Central memory CD8-positive, alpha-beta T cell (primary cell): ENCODE data around the gene KRTAP5-9.
"Not testable (repeated sequence)": the region's sequence is repeated elsewhere in the genome, so short reads cannot be mapped to it uniquely, and the experiment has no call there.

Experiments used
- ATAC-seq: fragments of 150-1000 bp; cut with Tn5 transposase; replicated peaks from 2 replicates; pipeline ENCODE4 v1.10.0; 2022; ENCODE audit warnings: mild to moderate bottlenecking, moderate FRiP score, moderate number of reproducible peaks; ENCODE audit not compliant: poor library complexity, severe bottlenecking; ENCODE audit errors: extremely low read depth
- DNase-seq, 2 donors: peaks; one replicate each; pipeline ENCODE4 v3.0.0; 2021; ENCODE audit warnings: low spot score in 2 of 2
- H3K27ac Mint-ChIP-seq: one replicate; pipeline ENCODE4 v1.8.0; 2022; ENCODE audit warnings: low read depth, mild to moderate bottlenecking, moderate library complexity, mixed read lengths
- H3K27me3 Mint-ChIP-seq: one replicate; pipeline ENCODE4 v1.8.0; 2022; ENCODE audit warnings: mixed read lengths
- H3K36me3 Mint-ChIP-seq: one replicate; pipeline ENCODE4 v1.8.0; 2022; ENCODE audit warnings: mild to moderate bottlenecking, moderate library complexity, mixed read lengths; ENCODE audit not compliant: insufficient read depth
- H3K4me1 Mint-ChIP-seq: one replicate; pipeline ENCODE4 v1.8.0; 2022; ENCODE audit warnings: mixed read lengths
- H3K4me3 Mint-ChIP-seq: one replicate; pipeline ENCODE4 v1.8.0; 2022; ENCODE audit warnings: mild to moderate bottlenecking, moderate library complexity, mixed read lengths
- H3K9me3 Mint-ChIP-seq: one replicate; pipeline ENCODE4 v1.8.0; 2022; ENCODE audit warnings: mixed read lengths

KRTAP5-9 gene

DNA sequence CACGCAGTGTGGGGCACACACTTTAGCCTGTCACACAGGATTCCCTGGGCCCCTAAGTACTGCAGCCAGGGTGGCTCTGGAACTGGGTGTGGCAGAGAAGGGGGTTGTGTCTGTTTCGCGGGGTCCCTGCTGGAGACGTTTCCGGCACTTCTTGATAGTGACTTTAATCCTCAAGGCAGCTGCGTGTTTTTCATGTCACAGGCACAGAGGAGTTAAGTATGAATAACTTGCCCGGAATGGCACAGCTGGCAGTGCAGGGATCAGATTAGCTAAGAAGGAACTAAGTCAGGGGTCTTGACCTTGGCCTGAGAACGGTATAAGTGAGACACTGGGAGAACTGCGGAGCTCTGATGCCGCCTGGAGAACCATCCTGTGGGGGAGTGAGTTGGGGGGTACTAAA, 28.7 kb upstream of the KRTAP5-9 start:
- ATAC-seq = no peak
- no peaks in the 10 kb centered on the region for H3K4me1 Mint-ChIP-seq
- no peak overlapping the region for H3K27ac Mint-ChIP-seq
- no peak for DNase-seq
- H3K36me3 Mint-ChIP-seq = no peaks in the 10 kb centered on the region
- no peaks in the 10 kb centered on the region for H3K27me3 Mint-ChIP-seq
- H3K9me3 Mint-ChIP-seq = peaks cover 9% of the 10 kb centered on the region
- H3K4me3 Mint-ChIP-seq = no peak overlapping the region

DNA sequence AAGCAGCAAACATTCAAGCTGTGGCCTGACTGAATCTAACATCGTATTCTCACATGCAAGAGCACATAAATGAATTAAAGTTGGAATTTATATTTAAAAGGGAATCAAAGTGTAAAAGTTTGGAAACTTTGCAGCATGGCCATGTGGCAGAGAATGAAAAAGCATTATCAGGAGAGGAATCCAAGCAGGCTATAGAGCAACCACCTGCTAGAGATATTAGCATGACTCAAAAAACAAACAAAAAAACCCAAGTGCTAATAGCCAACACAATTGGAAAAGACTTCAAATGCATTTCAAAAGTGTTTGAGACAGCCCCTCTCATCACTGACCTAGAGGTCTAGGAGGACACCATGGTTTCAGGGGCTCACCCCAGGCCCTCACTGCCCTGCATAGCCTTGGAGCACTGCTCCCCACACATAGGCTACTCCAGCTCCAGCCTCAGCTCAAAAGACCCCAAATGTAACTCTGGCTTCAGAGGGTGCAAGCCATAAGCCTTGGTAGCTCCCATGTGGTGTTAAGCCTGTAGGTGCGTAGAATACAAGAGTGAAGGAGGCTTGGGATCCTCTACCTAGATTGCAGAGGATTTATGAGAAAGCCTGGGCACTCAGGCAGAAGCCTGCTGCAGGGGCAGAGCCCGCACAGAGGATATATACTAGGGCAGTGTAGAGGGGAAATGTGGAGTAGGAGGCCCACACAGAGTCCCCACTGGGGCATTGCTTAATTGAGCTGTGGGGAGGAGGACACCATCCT, 22.9 kb upstream of the KRTAP5-9 start:
- DNase-seq (no peak), ATAC-seq (no peak)
- Mint-ChIP-seq H3K36me3 (no peaks in the 10 kb centered on the region), H3K4me1 (no peaks in the 10 kb centered on the region), H3K27ac (no peak overlapping the region), H3K27me3 (peaks cover 27% of the 10 kb centered on the region), H3K4me3 (no peak overlapping the region), H3K9me3 (peaks cover 9% of the 10 kb centered on the region)

DNA sequence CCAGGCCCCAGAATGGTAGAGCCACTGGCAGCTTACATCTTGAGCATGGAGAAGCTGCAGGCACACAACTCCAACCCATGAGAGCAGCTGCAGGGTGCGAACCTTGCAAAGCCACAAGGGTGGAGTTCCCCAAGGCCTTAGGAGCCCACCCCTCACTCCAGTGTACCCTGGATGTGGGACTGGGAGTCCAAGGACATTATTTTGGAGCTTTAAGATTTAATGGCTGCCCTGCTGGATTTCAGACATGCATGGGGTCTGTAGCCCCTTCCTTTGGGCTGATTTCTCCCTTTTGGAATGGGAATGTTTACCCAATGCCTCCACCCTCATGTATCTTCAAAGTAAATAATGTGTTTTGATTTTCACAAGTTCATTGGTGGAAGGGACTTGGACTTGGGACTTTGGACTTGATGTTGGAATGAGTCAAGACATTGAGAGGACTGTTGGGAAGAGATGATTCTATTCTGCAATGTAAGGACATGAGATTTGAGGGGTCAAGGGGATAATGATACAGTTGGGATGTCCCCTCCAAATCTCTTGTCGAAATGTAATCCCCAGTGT, 22.2 kb upstream of the KRTAP5-9 start:
- Mint-ChIP-seq H3K4me1 (no peaks in the 10 kb centered on the region), H3K4me3 (no peak overlapping the region), H3K9me3 (peaks cover 7% of the 10 kb centered on the region), H3K36me3 (no peaks in the 10 kb centered on the region), H3K27me3 (peaks cover 27% of the 10 kb centered on the region), H3K27ac (no peak overlapping the region)
- no peak for ATAC-seq
- no peak for DNase-seq

DNA sequence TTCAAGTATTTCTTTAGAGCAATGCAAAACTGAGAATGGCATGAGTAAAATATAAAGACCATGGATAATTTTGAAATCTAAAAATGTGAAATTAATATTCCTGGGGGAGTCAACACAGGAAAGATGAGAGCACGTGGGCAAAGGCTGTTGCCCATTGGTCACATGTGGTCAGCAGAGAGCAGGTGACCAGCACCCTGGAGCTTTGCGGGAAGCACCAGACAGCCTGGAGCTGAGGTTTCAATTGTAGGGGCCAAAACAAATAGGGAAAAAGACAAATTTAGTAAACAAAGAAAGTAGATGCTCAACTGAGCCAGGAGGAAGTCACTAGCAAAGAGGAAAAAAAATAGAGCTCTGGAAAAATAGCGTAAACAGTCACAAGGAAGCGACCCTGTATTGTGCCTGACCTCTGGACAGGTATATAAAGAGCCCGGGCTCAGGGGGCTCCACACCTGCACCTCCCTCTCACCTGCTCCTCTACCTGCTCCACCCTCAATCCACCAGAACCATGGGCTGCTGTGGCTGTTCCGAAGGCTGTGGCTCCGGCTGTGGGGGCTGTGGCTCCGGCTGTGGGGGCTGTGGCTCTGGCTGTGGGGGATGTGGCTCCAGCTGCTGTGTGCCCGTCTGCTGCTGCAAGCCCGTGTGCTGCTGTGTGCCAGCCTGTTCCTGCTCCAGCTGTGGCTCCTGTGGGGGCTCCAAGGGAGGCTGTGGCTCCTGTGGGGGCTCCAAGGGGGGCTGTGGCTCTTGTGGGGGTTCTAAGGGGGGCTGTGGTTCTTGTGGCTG, 21.2 kb upstream of the KRTAP5-9 start, which contains the start of gene KRTAP5-7:
Gene KRTAP5-7, plus strand, starts transcription at position 472 of the 780 bp plus-strand sequence. Its CDS starts 34 bp downstream, at position 506.
- H3K27ac Mint-ChIP-seq, H3K4me1 Mint-ChIP-seq, H3K4me3 Mint-ChIP-seq, H3K9me3 Mint-ChIP-seq, ATAC-seq, DNase-seq, H3K36me3 Mint-ChIP-seq: not testable (repeated sequence)
- peaks cover 27% of the 10 kb centered on the region for H3K27me3 Mint-ChIP-seq

DNA sequence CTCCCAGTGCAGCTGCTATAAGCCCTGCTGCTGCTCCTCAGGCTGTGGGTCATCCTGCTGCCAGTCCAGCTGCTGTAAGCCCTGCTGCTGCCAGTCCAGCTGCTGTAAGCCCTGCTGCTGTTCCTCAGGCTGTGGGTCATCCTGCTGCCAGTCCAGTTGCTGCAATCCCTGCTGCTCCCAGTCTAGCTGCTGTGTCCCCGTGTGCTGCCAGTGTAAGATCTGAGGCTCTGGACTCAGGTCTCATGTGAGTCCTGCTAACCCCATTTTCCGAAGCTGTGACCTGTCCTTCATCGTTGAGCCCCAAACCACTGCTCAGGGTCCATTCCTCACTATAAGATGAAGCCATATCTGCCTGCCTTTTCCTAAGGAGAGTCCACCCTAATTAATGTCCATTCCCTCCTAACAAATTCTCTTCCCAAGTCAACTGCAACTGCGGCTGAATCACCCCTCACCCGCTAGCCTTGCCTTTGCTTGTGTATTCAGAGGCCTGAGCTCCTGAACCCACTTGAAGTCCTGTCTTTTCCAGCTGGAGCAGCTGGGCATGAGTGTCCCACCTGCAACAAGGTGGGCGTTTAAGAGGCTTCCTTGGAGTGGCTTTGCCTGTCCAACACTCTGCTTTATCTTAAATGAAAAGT, 20.5 kb upstream of the KRTAP5-9 start:
- ATAC-seq = no peak
- Mint-ChIP-seq H3K4me3 (no peak overlapping the region), H3K27ac (no peak overlapping the region), H3K4me1 (no peaks in the 10 kb centered on the region), H3K27me3 (peaks cover 27% of the 10 kb centered on the region), H3K9me3 (no peaks in the 10 kb centered on the region), H3K36me3 (no peaks in the 10 kb centered on the region)
- DNase-seq = no peak

DNA sequence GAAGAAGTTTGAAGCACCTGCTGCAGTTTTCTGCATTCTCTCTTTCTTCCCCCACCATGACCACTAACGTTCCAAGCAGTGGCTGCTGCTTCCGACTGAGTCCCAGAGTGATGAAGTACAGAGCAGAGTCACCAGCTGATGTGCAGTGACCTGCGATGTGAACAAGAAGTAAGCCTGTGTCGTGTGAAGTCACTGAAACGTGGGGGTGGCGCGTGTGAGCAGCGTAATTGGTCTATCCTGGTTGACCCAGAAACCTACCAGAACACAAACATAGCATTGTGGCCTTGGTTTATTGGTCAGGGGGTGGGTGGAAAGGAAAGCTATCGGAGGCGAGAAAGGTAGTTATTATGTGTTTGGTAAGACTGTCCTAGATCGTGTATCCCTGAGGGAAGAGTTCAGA, 17.6 kb upstream of the KRTAP5-9 start:
- Mint-ChIP-seq H3K27ac (no peak overlapping the region), H3K9me3 (no peaks in the 10 kb centered on the region), H3K27me3 (peaks cover 28% of the 10 kb centered on the region), H3K4me1 (no peaks in the 10 kb centered on the region), H3K36me3 (no peaks in the 10 kb centered on the region), H3K4me3 (no peak overlapping the region)
- DNase-seq (no peak), ATAC-seq (no peak)

DNA sequence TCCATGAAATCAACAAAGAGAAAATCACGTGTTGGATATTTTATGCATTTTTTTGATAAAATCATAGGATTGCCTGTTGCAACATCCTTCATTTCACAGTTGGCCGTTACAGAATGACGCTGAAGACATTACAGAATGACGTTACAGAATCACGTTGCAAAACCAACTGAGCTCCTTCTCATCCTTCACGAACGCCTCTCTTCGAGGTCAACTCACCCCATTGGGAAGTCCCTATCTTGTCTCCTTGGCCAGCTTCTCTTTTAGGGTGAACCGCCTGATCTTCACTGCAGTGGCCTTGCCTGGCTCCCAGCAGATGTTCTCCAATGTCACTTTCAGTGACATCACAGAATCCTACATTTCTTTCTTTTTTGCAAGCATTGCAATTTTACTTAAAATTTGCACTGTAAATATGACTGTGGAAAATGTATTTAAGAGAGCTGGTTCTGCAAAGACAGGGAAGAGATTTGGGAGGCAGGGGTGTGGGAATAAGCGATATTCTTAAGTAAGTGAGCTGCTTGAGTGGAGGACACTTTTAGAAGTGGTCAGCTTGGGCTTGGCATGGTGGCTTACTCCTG, 16.1 kb upstream of the KRTAP5-9 start:
- no peaks in the 10 kb centered on the region for H3K9me3 Mint-ChIP-seq
- no peaks in the 10 kb centered on the region for H3K36me3 Mint-ChIP-seq
- H3K4me1 Mint-ChIP-seq = no peaks in the 10 kb centered on the region
- ATAC-seq (no peak), DNase-seq (no peak)
- H3K27me3 Mint-ChIP-seq = peaks cover 32% of the 10 kb centered on the region
- no peak overlapping the region for H3K4me3 Mint-ChIP-seq
- no peak overlapping the region for H3K27ac Mint-ChIP-seq

DNA sequence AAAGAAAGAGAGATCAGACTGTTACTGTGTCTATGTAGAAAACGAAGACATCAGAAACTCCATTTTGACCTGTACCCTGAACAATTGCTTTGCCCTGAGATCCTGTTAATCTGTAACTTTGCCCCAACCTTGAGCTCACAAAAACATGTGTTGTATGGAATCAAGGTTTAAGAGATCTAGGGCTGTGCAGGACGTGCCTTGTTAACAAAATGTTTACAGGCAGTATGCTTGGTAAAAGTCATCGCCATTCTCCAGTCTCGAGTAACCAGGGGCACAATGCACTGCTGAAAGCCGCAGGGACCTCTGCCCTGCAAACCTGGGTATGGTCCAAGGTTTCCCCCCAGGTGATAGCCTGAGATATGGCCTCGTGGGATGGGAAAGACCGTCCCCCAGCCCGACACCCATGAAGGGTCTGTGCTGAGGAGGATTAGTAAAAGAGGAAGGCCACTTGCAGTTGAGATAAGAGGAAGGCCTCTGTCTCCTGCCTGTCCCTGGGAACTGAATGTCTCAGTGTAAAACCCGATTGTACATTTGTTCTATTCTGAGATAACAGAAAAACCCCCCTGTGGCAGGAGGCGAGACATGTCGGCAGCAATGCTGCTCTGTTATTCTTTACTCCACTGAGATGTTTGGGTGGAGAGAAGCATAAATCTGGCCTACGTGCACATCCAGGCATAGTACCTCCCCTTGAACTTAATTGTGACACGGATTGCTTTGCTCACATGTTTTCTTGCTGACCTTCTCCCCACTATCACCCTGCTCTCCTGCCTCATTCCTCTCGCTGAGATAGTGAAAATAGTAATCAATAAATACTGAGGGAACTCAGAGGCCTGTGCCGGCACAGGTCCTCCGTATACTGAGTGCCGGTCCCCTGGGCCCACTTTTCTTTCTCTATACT, 13.3 kb upstream of the KRTAP5-9 start:
- H3K27me3 Mint-ChIP-seq = peaks cover 36% of the 10 kb centered on the region

DNA sequence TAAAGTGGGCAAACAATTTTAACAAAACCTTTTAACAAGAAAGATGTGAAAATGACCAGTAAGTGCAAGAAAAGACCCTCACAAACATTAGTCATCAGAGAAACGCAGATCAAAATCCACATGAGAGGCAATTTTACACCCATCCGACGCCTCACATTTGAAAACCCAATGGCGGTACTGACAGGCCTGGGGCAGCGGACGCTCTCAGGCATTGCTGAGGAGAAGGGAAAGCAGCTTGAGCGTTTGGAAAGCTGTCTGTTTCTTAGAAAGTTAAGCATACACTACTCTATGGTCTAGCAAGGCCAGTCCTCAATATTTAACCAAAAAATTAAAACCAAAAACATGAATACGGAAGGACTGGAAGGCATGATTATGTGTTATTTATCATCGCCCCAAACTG, 12.4 kb upstream of the KRTAP5-9 start:
- no peak overlapping the region for H3K4me3 Mint-ChIP-seq

More for the DNA sequence above, 13.3 kb upstream of the KRTAP5-9 start:
- H3K36me3 Mint-ChIP-seq, DNase-seq, H3K4me3 Mint-ChIP-seq, ATAC-seq, H3K4me1 Mint-ChIP-seq, H3K27ac Mint-ChIP-seq, H3K9me3 Mint-ChIP-seq: not testable (repeated sequence)

DNA sequence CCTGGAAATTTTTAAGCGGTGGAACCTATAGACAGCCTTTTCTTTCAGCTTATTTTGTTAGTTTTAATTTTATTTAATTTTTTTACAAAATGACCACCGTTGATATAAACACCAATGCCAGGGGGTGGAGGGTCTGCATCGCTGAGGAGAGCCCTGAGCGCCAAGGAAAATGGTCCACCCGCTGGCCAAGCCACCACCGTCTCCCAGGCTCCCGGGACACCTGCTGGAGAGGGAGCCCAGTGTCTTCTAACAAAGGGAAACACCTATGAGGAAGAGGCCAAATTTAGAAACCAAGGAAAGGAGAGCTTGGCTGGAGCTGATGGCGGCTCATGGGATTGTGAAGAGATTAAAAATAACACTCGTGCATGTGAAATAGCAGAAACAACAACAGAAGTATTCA, 10.7 kb upstream of the KRTAP5-9 start:
- Mint-ChIP-seq H3K9me3 (peaks cover 11% of the 10 kb centered on the region), H3K36me3 (no peaks in the 10 kb centered on the region)

More for the DNA sequence above, 12.4 kb upstream of the KRTAP5-9 start:
- ATAC-seq = no peak
- no peaks in the 10 kb centered on the region for H3K4me1 Mint-ChIP-seq
- peaks cover 42% of the 10 kb centered on the region for H3K27me3 Mint-ChIP-seq
- peaks cover 4% of the 10 kb centered on the region for H3K9me3 Mint-ChIP-seq
- H3K27ac Mint-ChIP-seq = no peak overlapping the region
- no peak for DNase-seq
- no peaks in the 10 kb centered on the region for H3K36me3 Mint-ChIP-seq

DNA sequence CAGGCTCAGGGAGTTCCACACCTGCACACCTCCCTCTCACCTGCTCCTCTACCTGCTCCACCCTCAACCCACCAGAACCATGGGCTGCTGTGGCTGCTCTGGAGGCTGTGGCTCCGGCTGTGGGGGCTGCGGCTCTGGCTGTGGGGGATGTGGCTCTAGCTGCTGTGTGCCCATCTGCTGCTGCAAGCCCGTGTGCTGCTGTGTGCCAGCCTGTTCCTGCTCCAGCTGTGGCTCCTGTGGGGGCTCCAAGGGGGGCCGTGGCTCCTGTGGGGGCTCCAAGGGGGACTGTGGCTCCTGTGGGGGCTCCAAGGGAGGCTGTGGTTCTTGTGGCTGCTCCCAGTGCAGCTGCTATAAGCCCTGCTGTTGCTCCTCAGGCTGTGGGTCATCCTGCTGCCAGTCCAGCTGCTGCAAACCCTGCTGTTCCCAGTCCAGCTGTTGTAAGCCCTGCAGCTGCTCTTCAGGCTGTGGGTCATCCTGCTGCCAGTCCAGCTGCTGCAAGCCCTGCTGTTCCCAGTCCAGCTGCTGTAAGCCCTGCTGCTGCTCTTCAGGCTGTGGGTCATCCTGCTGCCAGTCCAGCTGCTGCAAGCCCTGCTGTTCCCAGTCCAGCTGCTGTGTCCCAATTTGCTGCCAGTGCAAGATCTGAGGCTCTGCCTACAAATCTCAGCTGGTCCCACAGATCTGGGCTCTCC, 10.1 kb upstream of the KRTAP5-9 start, which contains the start of gene KRTAP5-8:
Gene KRTAP5-8, plus strand, starts transcription at position 49 of the 689 bp plus-strand sequence. Its CDS starts 31 bp downstream, at position 80.
- ATAC-seq, H3K4me3 Mint-ChIP-seq, H3K27ac Mint-ChIP-seq, DNase-seq, H3K36me3 Mint-ChIP-seq, H3K4me1 Mint-ChIP-seq: not testable (repeated sequence)
- Mint-ChIP-seq H3K9me3 (peaks cover 11% of the 10 kb centered on the region), H3K27me3 (peaks cover 65% of the 10 kb centered on the region)

More for the DNA sequence above, 10.7 kb upstream of the KRTAP5-9 start:
- Mint-ChIP-seq H3K27ac (no peak overlapping the region), H3K4me1 (no peaks in the 10 kb centered on the region), H3K4me3 (no peak overlapping the region), H3K27me3 (peaks cover 60% of the 10 kb centered on the region)
- no peak for DNase-seq
- no peak for ATAC-seq
